Stimulated activated CD4-positive, alpha-beta T cell treated with anti-CD3 and anti-CD28 coated beads, Interleukin-4, amount 100 ng/mL, for 1 hour (primary cell): ENCODE results near the gene PCDHA8.
"Not testable (repeated sequence)": the region's sequence is repeated elsewhere in the genome, so short reads cannot be mapped to it uniquely, and the experiment has no call there.

Source experiments
- DNase-seq: peaks from one replicate; pipeline ENCODE4 v3.0.0-alpha.2; 2020

PCDHA8 gene

GRCh38 chr5:140840978-140841962 is at the start of gene PCDHA8:
Gene PCDHA8, plus strand, starts transcription at chr5:140841187. Its CDS starts 135 bp downstream, at chr5:140841322.
- DNase-seq: no peak

DNA sequence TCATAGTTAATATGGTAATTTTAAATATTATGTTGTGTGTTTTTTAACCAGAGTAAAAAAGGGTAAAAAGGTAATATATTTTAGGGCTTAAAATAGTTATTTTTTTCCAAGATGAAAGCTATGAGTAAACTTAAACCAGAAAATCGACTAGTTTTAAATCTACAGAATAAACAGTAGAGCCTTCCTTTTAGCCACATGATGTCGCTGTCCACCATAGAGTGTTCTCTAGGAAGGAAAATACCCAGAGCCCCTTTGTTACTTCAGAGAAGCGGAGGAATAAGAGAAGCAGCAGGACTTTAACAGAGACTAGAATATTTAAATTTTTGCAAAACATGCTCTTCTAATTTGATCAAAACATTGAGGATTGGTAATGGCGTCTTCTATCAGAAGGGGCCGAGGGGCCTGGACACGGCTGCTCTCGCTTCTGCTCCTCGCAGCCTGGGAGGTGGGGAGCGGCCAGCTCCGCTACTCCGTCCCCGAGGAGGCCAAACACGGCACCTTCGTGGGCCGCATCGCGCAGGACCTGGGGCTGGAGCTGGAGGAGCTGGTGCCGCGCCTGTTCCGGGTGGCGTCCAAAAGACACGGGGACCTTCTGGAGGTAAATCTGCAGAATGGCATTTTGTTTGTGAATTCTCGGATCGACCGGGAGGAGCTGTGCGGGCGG is 46.3 kb upstream of the PCDHA8 start, which contains the start of gene PCDHA2:
Gene PCDHA2, plus strand, starts transcription at position 258 of the 664 bp plus-strand sequence.
- DNase-seq: no peak

- no peak for DNase-seq
Measured at GRCh38 chr5:140795259-140795641, 45.7 kb upstream of the PCDHA8 start.

DNA sequence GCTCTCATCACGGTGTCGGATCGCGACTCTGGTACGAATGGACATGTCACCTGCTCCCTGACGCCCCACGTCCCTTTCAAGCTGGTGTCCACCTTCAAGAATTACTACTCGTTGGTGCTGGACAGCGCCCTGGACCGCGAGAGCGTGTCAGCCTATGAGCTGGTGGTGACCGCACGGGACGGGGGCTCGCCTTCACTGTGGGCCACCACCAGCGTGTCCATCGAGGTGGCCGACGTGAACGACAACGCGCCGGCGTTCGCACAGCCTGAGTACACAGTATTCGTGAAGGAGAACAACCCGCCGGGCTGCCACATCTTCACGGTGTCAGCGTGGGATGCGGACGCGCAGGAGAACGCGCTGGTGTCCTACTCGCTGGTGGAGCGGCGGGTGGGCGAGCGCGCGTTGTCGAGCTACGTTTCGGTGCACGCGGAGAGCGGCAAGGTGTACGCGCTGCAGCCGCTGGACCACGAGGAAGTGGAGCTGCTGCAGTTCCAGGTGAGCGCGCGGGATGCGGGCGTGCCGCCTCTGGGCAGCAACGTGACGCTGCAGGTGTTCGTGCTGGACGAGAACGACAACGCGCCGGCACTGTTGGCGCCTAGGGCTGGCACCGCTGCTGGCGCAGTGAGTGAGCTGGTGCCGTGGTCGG is 44.8 kb upstream of the PCDHA8 start:
- not testable (repeated sequence) for DNase-seq

DNA sequence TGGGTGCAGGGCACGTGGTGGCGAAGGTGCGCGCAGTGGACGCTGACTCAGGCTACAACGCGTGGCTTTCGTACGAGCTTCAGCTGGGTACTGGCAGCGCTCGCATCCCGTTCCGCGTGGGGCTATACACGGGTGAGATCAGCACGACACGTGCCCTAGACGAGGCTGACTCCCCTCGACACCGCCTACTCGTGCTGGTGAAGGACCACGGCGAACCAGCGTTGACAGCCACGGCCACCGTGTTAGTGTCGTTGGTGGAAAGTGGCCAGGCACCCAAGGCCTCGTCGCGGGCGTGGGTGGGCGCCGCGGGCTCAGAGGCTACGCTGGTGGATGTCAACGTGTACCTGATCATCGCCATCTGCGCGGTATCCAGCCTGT is 44.3 kb upstream of the PCDHA8 start:
- DNase-seq: no peak

DNA sequence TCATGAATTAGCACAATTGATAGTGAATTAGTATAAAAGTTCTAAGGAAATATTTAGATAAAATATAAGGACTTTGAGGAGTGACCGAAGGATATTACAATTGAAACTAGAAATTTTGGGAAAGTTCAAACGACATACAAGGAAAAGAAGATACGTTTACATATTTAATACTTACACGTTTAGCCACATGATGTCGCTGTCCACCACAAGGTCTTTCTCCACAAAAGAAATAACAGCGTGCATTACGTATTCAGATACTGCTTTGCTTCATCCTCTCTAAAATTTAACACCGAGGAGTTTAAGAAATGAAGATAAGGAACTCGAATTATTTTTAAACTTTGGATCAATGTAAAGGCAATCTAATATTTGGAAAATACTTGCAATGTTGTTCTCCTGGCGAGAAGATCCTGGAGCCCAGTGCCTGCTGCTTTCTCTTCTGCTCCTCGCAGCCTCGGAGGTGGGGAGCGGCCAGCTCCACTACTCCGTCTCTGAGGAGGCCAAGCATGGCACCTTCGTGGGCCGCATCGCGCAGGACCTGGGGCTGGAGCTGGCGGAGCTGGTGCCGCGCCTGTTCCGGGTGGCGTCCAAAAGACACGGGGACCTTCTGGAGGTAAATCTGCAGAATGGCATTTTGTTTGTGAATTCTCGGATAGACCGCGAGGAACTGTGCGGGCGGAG is 40.0 kb upstream of the PCDHA8 start, which contains the start of gene PCDHA3:
Gene PCDHA3, plus strand, starts transcription at position 242 of the 678 bp plus-strand sequence.
- no peak for DNase-seq

DNA sequence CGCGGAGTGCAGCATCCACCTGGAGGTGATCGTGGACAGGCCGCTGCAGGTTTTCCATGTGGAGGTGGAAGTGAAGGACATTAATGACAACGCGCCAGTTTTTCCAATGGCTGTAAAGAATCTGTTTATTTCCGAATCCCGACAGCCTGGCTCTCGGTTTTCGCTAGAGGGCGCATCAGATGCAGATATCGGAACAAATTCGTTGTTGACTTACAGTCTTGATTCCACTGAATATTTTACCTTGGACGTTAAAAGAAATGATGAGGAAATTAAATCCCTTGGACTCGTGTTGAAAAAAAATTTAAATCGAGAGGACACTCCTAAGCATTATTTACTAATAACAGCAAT is 39.5 kb upstream of the PCDHA8 start:
- DNase-seq: no peak

DNA sequence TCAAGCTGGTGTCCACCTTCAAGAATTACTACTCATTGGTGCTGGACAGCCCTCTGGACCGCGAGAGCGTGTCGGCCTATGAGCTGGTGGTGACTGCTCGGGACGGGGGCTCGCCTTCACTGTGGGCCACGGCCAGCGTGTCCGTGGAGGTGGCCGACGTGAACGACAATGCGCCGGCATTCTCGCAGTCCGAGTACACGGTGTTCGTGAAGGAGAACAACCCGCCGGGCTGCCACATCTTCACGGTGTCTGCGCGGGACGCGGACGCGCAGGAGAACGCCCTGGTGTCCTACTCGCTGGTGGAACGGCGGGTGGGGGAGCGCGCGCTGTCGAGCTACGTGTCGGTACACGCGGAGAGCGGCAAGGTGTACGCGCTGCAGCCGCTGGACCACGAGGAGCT is 38.6 kb upstream of the PCDHA8 start:
- DNase-seq: not testable (repeated sequence)

DNA sequence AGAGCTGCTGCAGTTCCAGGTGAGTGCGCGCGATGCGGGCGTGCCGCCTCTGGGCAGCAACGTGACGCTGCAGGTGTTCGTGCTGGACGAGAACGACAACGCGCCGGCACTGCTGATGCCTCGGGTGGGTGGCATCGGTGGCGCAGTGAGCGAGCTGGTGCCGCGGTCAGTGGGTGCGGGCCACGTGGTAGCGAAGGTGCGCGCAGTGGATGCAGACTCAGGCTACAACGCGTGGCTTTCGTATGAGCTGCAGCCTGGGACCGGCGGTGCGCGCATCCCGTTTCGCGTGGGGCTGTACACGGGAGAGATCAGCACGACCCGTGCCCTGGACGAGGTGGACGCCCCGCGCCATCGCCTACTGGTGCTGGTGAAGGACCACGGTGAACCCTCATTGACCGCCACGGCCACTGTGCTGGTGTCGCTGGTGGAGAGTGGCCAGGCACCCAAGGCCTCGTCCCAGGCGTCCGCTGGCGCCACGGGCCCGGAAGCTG is 38.2 kb upstream of the PCDHA8 start:
- no peak for DNase-seq

GRCh38 chr5:140806834-140807775 is 33.9 kb upstream of the PCDHA8 start, which contains the start of gene PCDHA4:
Gene PCDHA4, plus strand, starts transcription at chr5:140807068.
- no peak for DNase-seq

- DNase-seq: not testable (repeated sequence)
Measured at GRCh38 chr5:140808241-140808888, 32.6 kb upstream of the PCDHA8 start.

DNA sequence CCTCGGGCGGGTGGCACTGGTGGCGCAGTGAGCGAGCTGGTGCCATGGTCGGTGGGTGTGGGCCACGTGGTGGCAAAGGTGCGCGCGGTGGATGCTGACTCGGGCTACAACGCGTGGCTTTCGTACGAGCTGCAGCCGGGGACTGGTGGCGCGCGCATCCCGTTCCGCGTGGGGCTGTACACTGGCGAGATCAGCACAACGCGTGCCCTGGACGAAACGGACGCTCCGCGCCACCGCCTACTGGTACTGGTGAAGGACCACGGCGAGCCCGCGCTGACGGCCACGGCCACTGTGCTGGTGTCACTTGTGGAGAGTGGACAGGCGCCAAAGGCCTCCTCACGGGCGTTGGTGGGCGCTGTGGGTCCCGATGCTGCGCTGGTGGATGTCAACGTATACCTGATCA is 32.1 kb upstream of the PCDHA8 start:
- DNase-seq: no peak

DNA sequence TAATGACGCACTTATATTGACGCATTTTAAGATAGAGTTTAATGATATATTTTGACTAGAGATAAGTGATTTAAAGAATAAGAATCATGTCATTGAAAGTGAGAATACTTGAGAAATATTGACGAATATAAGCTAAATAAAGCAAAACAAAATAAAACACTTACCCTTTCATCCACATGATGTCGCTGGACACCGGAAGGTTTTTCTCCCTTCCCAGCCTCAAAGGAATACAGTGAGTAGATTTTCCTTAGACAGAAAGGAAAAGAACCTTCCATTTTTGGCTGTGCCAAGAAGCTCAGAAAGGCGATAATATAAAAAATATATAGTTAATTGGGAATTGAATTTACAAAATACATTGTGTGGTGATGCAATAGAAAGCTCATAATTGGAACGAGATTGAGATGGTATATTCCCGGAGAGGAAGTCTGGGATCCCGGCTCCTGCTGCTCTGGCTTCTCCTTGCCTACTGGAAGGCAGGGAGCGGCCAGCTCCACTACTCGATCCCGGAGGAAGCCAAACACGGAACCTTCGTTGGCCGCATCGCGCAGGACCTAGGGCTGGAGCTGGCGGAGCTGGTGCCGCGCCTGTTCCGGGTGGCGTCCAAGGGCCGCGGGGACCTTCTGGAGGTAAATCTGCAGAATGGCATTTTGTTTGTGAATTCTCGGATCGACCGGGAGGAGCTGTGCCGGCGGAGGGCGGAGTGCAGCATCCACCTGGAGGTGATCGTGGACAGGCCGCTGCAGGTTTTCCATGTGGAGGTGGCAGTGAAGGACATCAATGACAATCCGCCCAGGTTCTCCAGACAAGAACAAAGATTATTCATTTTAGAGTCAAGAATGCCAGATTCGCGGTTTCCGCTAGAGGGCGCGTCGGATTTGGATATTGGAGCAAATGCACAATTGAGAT is 19.4 kb upstream of the PCDHA8 start, which contains the start of gene PCDHA5:
Gene PCDHA5, plus strand, starts transcription at position 239 of the 906 bp plus-strand sequence.
- no peak for DNase-seq

- no peak for DNase-seq
Measured at GRCh38 chr5:140822281-140822629, 18.7 kb upstream of the PCDHA8 start.

GRCh38 chr5:140822969-140823368 is 18.0 kb upstream of the PCDHA8 start:
- not testable (repeated sequence) for DNase-seq

DNA sequence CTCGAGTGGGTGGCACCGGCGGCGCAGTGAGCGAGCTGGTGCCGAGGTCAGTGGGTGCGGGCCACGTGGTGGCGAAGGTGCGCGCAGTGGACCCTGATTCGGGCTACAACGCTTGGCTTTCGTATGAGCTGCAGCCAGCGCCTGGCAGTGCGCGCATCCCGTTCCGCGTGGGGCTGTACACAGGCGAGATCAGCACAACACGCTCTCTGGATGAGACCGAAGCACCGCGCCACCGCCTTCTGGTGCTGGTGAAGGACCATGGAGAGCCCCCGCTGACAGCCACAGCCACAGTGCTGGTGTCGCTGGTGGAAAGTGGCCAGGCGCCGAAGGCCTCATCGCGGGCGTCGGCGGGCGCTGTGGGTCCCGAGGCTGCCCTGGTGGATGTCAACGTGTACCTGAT is 17.5 kb upstream of the PCDHA8 start:
- DNase-seq: no peak

- DNase-seq: no peak
Measured at GRCh38 chr5:140827704-140828361, 13.2 kb upstream of the PCDHA8 start, which contains the start of gene PCDHA6. Gene PCDHA6, plus strand, starts transcription at chr5:140827960. Its CDS starts 132 bp downstream, at chr5:140828092.

DNA sequence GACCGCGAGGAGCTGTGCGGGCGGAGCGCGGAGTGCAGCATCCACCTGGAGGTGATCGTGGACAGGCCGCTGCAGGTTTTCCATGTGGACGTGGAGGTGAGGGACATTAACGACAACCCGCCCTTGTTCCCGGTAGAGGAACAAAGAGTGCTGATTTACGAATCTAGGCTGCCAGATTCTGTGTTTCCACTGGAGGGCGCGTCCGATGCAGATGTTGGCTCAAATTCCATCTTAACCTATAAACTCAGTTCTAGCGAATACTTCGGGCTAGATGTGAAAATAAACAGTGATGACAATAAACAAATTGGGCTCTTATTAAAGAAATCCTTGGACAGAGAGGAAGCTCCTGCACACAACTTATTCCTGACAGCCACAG is 12.6 kb upstream of the PCDHA8 start:
- no peak for DNase-seq
